GM12892 (cell line): Measurements from ENCODE around the gene ASXL2. TPM values are rescaled to one million over a fixed set of nuclear protein-coding genes. Genes with fewer than 3 reads are reported as not detected.
"Not testable (repeated sequence)": the region's sequence is repeated elsewhere in the genome, so short reads cannot be mapped to it uniquely, and the experiment has no call there.

Experiments
- DNase-seq: peaks from one replicate; pipeline ENCODE4 v3.0.0; 2011; ENCODE audit not compliant: insufficient read length
- FAIRE-seq: peaks from 2 replicates; lab custom pipeline; 2011; peaks lifted over from hg19 to GRCh38; lab: Jason Lieb, UNC
- POLR2A ChIP-seq: IDR thresholded peaks from 2 replicates; pipeline ENCODE4 v1.6.1; 2011; ENCODE audit warnings: low read depth, low read length, control low read depth
- POLR2AphosphoS5 ChIP-seq: IDR thresholded peaks from 2 replicates; pipeline ENCODE4 v1.6.1; 2011; ENCODE audit warnings: low read depth, low read length, control low read depth
- TAF1 ChIP-seq: IDR thresholded peaks from 2 replicates; pipeline ENCODE4 v1.6.1; 2011; ENCODE audit warnings: low read depth, mild to moderate bottlenecking, control low read depth, low read length, borderline replicate concordance
- polyA plus RNA-seq: library from polyadenylated mRNA; unstranded; fragments of >200 nt; gene quantifications from one replicate; pipeline ENCODE4 v1.2.1, GENCODE V29; 2012; ENCODE audit warnings: missing spikeins, inconsistent platforms; ENCODE audit not compliant: missing spikeins

Gene ASXL2
- 6.0 TPM for polyA plus RNA-seq

DNA sequence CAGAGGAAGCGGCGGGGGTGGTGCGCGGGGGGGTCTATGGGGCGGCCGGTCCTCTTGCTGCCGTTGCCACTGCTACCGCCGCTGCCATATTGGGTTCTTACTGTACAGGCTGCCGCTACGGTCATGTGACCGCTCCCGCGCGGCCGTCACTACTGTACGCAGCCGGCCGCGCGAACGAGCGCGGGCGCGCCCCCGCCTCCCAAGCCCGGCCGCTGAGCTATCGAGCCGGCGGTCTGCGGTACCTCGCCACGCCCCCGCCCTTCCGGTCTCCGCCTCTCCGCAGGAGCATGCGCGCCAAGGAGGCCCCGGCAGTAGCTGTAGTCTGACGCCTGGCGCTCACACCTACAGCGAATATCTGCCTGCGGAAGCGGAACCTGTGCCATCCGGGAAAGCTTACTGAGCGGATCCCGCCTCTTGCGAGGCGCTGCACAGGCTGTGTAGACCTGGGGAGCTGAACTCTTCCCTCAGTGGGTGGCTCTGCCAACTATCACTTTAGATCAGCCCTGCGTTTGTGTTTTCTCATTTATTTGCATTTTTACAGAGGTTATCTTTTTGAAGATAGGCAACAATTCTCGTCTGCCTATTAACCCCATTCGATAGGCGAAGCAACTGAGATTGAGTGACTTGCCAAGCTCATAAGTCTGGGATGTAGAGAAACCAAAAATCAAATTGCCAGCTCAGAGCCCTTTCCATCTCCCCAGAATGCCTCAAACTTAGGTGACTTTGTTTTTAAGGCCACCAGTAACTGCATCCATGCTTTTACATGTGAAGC lies at the start of gene ASXL2:
Gene ASXL2 (minus strand): TSS at position 127 of the 772 bp plus-strand sequence. CDS start 265 bp downstream, outside the sequence.
- TF ChIP-seq TAF1 (peak; percentile 77), POLR2AphosphoS5 (peak; percentile 85), POLR2A (peak; percentile 90)
- peak; percentile 98 for FAIRE-seq
- DNase-seq = peak; percentile 76

- no peak for TF ChIP-seq TAF1
- no peak for TF ChIP-seq POLR2A
- TF ChIP-seq POLR2AphosphoS5 = no peak
- FAIRE-seq = no peak
- DNase-seq = no peak
Measured at GRCh38 chr2:25926984-25927756, 48.9 kb upstream of the ASXL2 start.

- FAIRE-seq (no peak), DNase-seq (no peak)
- no peak for TF ChIP-seq TAF1
Measured at GRCh38 chr2:25922501-25922900, 44.2 kb upstream of the ASXL2 start.

- no peak for TF ChIP-seq POLR2AphosphoS5
- TF ChIP-seq TAF1 = no peak
- TF ChIP-seq POLR2A = no peak
- no peak for FAIRE-seq
- DNase-seq = no peak
Measured at GRCh38 chr2:25920786-25921415, 42.6 kb upstream of the ASXL2 start.

- FAIRE-seq (no peak), DNase-seq (no peak)
- TF ChIP-seq TAF1 (no peak), POLR2A (no peak), POLR2AphosphoS5 (no peak)
Measured at GRCh38 chr2:25920336-25920735, 42.0 kb upstream of the ASXL2 start.

- DNase-seq = no peak
- no peak for FAIRE-seq
- TF ChIP-seq TAF1 = no peak
- TF ChIP-seq POLR2AphosphoS5 = no peak
Measured at GRCh38 chr2:25917832-25918231, 39.5 kb upstream of the ASXL2 start.

- DNase-seq, FAIRE-seq: not testable (repeated sequence)
Measured at GRCh38 chr2:25917411-25917810, 39.1 kb upstream of the ASXL2 start.

GRCh38 chr2:25915944-25916772 lies 37.9 kb upstream of the ASXL2 start:
- not testable (repeated sequence) for FAIRE-seq, DNase-seq

- not testable (repeated sequence) for FAIRE-seq, DNase-seq
Measured at GRCh38 chr2:25915411-25915810, 37.1 kb upstream of the ASXL2 start.

GRCh38 chr2:25913696-25913973 lies 35.3 kb upstream of the ASXL2 start:
- FAIRE-seq, DNase-seq: not testable (repeated sequence)

DNA sequence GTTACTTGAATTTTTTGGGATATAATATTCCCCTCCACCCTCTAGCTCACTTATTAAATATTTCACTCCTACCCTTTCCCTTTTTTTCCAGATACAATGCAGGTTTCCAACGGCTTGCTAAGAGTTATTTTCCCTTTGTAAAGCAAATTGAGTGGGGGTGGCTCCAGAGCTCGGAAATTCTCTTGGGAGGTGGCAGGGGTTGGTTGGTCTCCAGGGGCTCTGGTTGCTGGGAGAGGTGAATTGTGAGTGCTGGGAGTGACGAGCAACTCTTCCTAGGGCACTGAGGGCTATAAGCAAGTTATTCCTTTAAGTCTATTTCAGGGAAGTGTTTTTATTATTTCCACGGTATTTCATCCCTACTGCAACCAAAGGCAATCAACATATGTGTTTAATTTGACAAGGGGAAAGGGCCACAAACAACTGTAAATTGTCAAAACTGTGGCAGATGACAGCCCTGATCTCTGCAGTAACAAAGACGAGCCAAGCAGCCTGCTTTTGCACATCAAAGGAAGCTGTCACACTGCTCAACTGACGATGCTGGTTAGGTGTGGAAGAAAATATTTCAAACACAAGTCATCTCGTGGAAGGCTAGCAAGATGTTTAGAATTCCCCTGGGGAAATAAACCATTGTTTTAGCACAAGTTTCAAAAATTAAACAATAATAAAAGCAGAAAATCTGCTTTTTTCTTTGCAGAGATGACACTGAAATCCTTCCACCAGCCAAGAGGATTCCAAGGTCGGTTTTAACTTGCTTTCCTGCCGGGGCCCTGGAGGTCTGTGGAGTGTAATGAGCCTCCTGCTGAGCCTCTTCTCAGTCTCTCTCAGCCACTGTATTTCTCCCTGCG lies 34.8 kb upstream of the ASXL2 start:
- FAIRE-seq (no peak), DNase-seq (no peak)
- TF ChIP-seq TAF1 (no peak), POLR2AphosphoS5 (no peak), POLR2A (no peak)

DNA sequence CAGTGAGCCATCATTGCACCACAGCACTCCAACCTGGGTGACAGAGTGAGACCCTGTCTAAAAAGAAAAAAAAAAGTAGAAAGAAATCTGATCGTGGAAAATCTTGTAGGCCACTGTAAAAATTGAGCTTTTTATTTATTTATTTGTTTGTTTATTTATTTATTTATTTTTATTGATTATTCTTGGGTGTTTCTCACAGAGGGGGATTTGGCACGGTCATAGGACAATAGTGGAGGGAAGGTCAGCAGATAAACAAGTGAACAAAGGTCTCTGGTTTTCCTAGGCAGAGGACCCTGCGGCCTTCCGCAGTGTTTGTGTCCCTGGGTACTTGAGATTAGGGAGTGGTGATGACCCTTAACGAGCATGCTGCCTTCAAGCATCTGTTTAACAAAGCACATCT lies 31.3 kb upstream of the ASXL2 start:
- FAIRE-seq, DNase-seq: not testable (repeated sequence)
